SK-N-SH treated with all-trans-retinoic acid at 6 μM for 48 hours (cell line): Measurements from ENCODE around the gene CYS1.

Experiments
- ARNTL ChIP-seq: fragments of 450-650 bp; formaldehyde crosslinking; IDR thresholded peaks from 2 replicates; pipeline ENCODE4 v1.5.0; 2020; ENCODE audit warnings: low read depth, mild to moderate bottlenecking, moderate library complexity, borderline replicate concordance
- SNAI2 ChIP-seq: fragments of 250-450 bp; sonication (Bioruptor Pico); IDR thresholded peaks from 2 replicates; pipeline ENCODE4 v1.5.0; 2020; ENCODE audit warnings: mild to moderate bottlenecking, moderate library complexity
- ZFP30 ChIP-seq: fragments of 450-650 bp; formaldehyde crosslinking; IDR thresholded peaks from 2 replicates; pipeline ENCODE4 v1.5.0; 2022; ENCODE audit warnings: mild to moderate bottlenecking, moderate library complexity

DNA sequence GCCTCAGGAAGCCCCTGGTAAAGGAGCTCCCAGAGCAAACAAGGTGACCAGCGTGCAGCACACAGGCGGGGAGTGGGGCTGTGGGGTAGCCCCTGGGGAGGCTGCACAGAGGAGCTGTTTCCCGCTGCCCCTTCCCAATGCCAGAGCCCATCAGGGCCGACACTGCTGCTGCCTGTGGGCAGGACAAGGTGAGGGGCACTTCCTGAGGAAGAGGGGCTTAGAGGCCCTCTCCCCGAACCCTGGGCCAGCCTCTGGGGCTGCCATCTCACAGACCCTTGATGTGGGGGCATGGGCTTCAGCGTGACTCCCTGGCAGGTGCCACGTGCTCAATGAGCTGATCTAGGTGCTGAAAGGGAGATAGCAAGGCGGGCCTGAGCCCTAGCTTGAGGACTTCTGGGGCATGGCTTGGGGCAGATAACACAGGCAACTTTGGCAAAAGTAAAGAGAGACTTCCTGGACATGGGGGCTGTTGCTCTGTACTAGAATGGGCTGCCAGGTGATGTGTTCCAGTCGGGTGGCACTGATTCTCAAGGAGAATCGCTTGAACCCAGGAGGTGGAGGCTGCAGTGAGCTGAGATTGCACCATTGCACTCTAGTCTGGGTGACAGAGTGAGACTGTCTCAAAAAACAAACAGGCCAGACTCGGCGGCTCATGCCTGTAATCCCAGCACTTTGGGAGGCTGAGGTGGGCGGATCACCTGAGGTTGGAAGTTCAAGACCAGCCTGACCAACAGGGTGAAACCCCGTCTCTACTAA is 46.8 kb downstream of the CYS1 start:
- TF ChIP-seq ZFP30 (CRISPR knock-in tag) (no peak), SNAI2 (no peak), ARNTL (CRISPR knock-in tag) (no peak)
